GM19328 (cell line): ENCODE measurements around the gene MDK.

Source experiments
- ATAC-seq: cut with Tn5 transposase; IDR thresholded peaks from one replicate; pipeline ENCODE4 v1.9.1; 2021; ENCODE audit warnings: mild to moderate bottlenecking, moderate library complexity; ENCODE audit not compliant: unreplicated experiment

MDK gene

DNA sequence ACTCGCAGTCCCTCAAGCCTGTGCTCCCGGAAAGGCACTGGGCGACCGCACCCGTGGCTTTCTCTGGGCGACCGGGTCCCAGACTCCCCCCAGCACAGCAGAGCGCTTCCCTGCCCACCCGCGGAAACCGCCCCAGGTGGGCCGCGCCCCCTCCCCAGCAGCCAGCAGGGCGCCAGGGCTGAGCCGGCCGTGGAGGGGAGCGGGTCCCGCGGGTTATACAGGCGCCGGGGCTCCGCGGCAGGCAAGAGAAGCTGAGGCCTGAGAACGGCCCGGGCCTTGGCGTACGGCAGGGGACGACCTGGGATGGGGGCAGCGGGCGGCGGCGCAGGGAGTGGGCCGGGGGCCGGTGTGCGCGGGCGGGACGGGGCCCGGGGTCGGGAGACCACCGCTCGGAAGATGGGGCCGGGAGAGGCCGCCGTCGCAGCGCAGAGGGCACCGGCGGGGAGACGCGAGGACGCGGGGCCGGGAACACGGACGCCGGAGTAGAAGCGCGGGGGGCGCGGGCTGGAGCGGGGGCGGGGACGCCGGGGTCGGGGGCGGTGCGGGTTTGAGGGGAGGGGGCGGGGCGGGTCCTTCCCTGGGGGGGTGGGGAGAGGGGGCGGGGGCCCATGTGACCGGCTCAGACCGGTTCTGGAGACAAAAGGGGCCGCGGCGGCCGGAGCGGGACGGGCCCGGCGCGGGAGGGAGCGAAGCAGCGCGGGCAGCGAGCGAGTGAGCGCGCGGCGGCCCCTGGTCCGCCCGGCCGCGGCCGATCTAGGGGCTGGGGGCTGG lies at the start of gene MDK:
MDK (plus strand) TSS at position 622 of the 771 bp plus-strand sequence. CDS start 389 bp downstream, outside the sequence.
- ATAC-seq, result no peak

- no peak for ATAC-seq
Observed at GRCh38 chr11:46332093-46332567, 49.3 kb upstream of the MDK start.

DNA sequence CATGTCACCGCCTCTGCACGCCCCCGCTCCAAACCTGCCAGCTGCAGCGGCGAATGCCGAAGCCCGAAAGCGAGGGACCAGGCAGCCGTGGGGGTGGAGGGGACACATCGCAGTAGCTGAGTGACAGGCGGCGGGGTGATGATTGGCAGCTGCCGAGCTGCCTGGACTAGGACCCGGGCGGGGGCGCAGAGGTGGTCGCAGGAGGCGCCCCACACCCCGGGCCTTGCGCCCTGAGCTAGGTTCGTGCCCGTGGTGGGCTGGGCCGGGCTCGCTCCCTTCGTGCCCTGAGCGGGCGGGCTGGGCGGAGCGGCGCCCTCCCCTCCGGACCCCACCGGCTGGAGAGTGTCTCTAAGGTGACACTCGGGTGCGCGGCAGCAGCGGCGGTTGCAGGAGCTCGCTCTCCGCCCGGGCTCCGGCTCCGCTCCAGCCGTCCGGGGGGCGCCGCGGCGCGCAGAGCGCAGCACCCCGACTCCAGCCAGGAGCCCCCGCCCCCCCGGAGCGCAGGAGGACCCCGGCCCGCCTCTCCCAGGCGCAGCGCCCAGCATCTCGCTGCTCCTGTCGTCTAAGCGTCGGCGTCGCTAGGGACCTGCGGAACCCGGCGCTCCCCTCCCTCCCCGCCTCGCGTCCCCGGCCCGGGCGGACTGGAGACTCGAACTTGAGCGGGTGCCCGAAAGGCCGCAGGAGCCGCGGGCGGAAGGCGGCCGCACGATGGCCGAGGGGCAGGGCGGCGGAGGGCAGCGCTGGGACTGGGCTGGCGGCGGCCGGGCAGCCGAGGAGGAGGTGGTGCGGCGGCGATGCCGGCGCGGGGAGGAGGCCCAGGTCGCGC lies 48.7 kb upstream of the MDK start:
- no peak for ATAC-seq

- no peak for ATAC-seq
Observed at GRCh38 chr11:46333394-46333947, 48.0 kb upstream of the MDK start.

DNA sequence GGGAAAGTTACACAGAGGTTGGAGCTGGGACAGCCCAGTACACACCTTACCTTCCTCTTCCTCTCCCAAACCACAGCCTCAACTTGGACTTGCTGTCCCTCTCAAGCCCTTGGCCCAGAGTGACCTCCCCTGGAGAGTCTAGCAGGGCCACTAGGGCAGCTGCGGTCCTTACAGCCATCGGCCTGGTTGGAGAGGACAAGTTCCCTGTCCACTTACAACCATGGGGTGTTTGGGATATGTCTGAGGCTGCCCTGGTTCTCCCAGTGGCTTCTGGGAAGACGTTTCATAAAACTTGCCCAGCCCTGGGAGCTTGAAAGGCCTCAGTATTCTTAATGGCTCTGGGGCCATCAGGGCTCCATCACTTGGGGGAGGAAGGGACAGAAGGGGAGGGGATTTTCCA lies 47.3 kb upstream of the MDK start:
- no peak for ATAC-seq

DNA sequence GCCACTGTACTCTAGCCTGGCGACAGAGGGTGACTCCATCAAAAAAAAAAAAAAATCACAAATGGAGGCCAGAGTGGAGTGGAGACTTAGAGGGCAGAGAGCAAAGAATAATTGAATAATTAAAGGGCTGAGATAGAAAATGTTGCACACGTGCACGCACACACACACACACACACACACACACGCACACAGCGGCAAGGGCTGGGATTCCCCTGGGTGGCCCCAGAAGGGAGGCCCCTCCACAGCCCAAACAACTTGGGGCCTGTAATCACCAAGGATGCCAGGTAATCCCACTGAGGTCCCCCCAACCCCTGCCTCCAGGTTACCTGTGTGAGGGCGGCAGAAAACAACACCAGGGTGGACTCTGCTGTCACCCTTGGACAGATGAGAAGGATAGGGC lies 46.2 kb upstream of the MDK start:
- ATAC-seq, result no peak

- ATAC-seq, result no peak
Observed at GRCh38 chr11:46335890-46336562, 45.4 kb upstream of the MDK start.

DNA sequence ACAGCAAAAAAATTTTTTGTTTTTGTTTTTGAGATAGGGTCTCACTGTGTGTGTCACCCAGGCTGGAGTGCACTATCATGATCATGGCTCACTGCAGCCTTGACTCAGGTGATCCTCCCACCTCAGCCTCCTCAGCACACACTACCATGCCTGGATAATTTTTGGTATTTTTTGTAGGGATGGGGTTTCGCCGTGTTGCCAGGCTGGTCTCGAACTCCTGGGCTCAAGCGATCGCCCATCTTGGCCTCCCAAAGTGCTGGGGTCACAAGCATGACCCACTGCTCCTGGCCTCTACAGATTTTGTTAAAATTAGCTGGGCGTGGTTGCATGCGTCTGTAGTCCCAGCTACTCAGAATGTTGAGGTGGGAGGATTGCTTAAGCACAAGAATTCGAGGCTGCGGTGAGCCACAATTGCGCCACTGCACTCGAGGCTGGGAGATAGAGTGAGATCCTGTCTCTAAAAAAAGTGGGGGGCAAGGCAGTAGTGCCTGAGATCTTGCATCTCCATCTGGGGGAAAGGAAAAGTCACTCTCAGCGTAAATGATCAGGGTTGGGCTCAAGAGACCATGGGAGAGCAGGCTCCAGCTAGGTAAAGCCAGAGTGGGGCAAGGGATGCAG lies 44.8 kb upstream of the MDK start:
- no peak for ATAC-seq

DNA sequence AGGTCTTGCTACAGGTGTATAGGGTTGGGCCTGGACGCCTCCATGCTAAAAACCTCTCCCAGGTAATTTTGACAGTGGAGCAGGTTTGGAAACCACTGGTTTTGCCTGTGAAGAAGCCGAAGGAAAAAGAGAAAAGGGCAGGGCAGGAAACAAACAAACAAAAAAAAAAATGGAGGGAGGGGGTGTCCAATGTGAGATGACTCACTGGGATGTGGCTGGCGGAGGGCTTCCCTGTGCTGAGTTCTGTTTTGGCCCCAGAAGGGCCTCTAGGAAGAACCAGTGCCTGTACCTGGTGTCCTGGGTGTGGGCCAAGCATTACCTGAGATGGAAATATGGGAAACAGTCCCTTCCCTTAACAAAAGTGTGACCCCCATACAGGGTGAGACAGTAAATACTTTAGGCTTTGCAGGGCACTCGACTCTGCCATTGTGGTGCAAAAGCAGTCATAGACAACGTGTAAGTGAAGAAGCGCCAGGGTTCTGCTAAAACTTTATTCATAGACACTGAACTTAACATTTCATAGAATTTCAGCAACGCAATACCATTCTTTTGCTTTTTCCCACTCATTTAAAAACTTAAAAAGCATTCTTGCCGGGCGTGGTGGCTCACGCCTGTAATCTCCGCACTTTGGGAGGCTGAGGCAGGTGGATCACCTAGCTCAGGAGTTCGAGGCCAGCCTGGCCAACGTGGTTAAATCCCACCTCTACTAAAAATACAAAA lies 43.7 kb upstream of the MDK start:
- ATAC-seq, result no peak

GRCh38 chr11:46338636-46338987 lies 42.9 kb upstream of the MDK start:
- ATAC-seq, result no peak

DNA sequence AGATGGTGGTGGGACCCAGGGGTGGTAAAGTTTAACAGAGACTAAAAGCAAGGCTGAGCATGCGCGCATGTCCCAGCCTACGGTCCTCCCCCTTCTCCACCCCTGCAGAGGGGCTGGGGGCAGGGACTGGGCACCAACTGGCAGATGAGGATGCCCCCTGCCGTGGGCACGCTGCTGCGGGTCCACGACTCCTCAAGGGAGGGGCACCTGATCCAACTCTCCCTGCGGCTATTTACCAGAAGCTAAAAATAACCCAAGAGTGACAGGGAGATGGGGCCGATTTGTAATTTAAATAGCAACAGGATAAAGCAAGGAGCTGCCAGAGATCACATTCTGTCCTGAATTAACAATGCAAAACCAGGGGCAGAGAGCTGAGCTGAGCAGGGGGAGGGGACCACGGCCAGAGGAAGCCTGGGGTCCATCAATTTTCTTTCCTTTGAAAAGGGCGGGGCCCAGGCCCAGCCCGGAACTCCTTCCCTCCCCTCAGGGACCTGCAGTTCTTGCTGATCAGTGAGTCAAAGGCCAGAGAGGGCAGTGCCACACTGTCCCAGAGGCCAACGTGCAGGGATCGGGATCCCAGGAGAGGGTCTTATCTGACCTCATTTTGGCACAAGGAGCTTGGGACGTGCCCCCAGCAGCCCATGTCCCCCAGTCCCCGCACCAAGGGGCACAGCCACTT lies 42.3 kb upstream of the MDK start:
- no peak for ATAC-seq

DNA sequence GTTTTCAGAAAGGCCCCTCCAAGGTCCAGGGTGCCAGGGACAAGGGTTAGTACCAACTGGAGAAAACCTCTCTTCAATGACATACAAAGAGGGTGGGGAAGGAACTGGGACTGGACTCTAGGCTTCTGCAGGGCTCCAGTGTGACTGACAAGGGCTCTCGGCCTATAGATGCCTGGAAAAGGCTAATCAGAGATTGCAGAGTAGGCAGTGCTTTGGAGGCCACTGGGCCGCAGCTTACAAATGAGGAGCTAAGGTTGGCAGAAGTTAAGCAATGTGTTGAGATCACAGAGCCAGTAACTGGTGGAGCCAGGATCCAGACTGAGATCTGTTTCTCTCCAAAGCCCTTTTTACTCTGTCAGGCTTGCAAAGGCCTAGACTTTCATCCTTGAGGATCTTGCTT lies 41.7 kb upstream of the MDK start:
- no peak for ATAC-seq

DNA sequence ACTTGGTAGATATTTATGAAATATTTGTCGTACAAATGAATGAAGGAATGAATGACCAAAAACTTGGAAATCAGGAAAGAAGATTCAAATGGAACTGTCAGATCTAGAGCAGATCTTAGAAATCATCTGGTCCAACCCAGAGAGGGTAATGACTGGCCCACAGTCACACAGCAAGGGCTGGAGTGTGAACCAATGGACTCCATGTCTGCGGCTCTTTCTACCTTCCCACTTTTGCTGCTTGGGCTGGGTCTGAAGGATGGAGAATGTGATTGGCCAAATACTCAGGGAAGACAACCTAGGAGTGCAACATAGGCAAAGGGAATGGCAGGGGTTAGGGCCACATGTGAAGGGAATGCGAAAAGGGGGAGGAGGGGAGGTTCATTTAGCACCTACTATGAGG lies 40.0 kb upstream of the MDK start:
- no peak for ATAC-seq

DNA sequence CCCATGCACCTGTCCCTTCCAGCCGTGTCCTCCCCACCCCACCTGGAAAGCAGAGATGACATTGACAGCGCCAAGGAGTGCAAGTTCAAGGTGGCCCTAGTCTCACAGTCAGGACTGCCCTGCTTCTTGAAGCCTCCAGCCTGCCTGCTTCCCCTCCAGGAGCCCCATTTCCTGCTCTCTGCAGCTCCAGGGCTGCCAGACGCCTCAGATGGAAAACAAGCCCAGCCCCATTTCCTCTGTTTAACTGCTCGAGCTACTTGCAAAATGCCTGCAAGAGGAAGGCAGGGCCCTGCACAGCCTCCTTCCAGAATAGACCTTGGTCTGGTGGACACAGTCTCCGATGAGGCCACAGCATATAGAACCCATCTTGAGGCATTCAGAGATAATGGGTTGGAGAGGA lies 39.2 kb upstream of the MDK start:
- no peak for ATAC-seq

DNA sequence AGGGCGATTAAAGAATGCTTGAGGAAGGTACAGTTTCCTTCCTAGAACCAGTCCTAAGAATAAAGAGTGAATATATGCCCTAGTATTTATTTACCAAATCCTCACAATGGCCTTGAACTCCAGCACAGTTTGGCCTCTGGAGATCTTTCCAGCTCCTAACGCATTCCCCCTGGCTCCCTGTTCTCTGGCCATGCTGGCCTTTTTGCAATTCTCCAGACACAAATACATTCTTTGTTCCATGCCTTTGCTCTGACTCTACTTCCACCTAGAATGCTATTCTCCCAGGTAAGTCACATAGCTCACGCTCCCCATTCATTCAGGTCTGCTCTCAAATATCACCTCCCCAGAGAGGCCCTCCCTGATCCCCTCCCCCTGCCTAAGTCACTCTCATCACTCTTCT lies 37.9 kb upstream of the MDK start:
- no peak for ATAC-seq

- no peak for ATAC-seq
Observed at GRCh38 chr11:46345131-46345597, 36.3 kb upstream of the MDK start.

- no peak for ATAC-seq
Observed at GRCh38 chr11:46345881-46346484, 35.5 kb upstream of the MDK start.

DNA sequence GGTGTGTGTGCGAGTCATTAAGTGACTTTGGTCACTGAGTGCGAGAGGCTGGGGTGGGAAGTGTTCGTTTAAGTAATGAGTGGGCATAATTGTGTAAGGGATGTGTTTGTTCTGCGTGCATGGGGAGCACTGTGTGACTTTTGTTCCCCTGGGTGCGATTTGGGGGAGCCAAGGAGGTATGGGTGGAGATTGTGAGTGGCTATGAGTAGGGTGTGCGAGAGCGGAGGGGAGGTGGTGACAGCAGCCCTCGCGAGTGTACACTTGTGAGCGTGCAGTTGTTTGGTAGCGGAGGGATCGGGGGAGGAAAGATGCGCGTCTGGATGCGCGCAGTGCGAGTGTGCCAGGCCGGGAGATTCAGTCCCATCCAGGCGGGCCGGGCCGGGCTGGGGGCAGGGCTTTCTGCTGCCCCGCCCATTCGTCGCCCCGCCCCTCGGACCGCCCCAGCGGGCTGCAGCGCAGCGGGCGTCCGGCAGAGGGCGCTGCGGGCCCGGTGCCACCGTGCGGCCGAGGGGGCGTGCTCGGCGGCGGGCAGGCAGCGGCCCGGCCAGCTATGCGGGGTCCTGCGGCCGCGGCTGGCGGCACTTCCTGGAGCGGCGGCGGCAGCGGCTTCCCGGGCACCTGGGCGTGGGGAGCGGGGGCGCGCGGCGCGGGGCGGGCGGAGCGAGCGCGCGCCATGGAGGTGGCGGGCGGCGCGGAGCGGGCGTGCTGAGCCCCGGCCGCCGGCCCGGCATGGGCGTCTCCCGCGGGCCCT lies 34.4 kb upstream of the MDK start, which contains the start of gene DGKZ:
DGKZ (plus strand) TSS at position 578 of the 751 bp plus-strand sequence. CDS start 197 bp downstream, outside the sequence.
- peak; percentile 64 for ATAC-seq
